Endometrium (tissue), 2 donors: ENCODE results near the gene RGS1.

Source experiments
- FAIRE-seq: peaks from 2 replicates; lab custom pipeline; 2012; peaks lifted over from hg19 to GRCh38; lab: Jason Lieb, UNC
- donor health status: control.
- donor health status: control.

Gene RGS1

GRCh38 chr1:192620071-192620635 is 44.6 kb downstream of the RGS1 start:
- no peak for FAIRE-seq

GRCh38 chr1:192626366-192627179 is 51.0 kb downstream of the RGS1 start:
- FAIRE-seq, result no peak

- FAIRE-seq, result no peak
These were observed 52.3 kb downstream of the RGS1 start for GRCh38 chr1:192627901-192628300.

GRCh38 chr1:192628396-192629057 is 53.0 kb downstream of the RGS1 start:
- FAIRE-seq, result no peak

- no peak for FAIRE-seq
These were observed 54.0 kb downstream of the RGS1 start for GRCh38 chr1:192629612-192630011.
